ENCODE measurements around the gene GLMP.

GRCh38 chr1:156293895-156294294 is 1.6 kb downstream of the GLMP start:
- TF ChIP-seq, protein P1, sequence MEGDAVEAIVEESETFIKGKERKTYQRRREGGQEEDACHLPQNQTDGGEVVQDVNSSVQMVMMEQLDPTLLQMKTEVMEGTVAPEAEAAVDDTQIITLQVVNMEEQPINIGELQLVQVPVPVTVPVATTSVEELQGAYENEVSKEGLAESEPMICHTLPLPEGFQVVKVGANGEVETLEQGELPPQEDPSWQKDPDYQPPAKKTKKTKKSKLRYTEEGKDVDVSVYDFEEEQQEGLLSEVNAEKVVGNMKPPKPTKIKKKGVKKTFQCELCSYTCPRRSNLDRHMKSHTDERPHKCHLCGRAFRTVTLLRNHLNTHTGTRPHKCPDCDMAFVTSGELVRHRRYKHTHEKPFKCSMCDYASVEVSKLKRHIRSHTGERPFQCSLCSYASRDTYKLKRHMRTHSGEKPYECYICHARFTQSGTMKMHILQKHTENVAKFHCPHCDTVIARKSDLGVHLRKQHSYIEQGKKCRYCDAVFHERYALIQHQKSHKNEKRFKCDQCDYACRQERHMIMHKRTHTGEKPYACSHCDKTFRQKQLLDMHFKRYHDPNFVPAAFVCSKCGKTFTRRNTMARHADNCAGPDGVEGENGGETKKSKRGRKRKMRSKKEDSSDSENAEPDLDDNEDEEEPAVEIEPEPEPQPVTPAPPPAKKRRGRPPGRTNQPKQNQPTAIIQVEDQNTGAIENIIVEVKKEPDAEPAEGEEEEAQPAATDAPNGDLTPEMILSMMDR (IDR thresholded peaks at IDR 0.05) = no peak
- no peak for TF ChIP-seq POLR2A (IDR thresholded peaks at IDR 0.05)
